K562 (cell line): ENCODE results near the gene DLX2. TPM values are rescaled to one million over a fixed set of nuclear protein-coding genes. Genes with fewer than 3 reads are reported as not detected.

Experiments used
- ATAC-seq: fragments of 200-7000 bp; cut with Tn5 transposase; 3 replicates; pipeline ENCODE4 v1.9.1; 2020; ENCODE audit warnings: moderate library complexity
- BruUV-seq: library from RNA; stranded (reverse); fragments of 400-500 nt; replicated peaks from 2 replicates; lab custom pipeline; 2021; lab: Mats Ljungman, UMichigan
- CTCF ChIA-PET: fragments of 300-600 bp; formaldehyde crosslinking; extraction: SDS; loops from one replicate; lab custom pipeline; 2021; ENCODE audit warnings: low intra/inter-chr PET ratio; lab: Yijun Ruan, JAX
- POLR2A ChIA-PET: fragments of 300-600, 350-650 bp; sonication (Branson Sonifier 250); formaldehyde crosslinking; extraction: SDS; loops from one replicate; lab custom pipeline; 2021; ENCODE audit warnings: antibody characterized with exemption, inconsistent platforms; lab: Yijun Ruan, JAX
- DNase-seq, 4 experiments: peaks; one replicate each; pipeline versions ENCODE4 v3.0.0 to v3.0.0-alpha.2; 2011 to 2018; ENCODE audit warnings: low spot score in 3 of 4, mixed read lengths in 3 of 4; ENCODE audit errors: extremely low read depth in 1 of 4
- FAIRE-seq: peaks from 2 replicates; lab custom pipeline; 2011; peaks lifted over from hg19 to GRCh38; lab: Jason Lieb, UNC
- H2AFZ ChIP-seq: 2 replicates; pipeline ENCODE4 v1.6.0; 2011; ENCODE audit warnings: low read depth, low read length, control low read depth, inconsistent platforms
- H3K27ac ChIP-seq: fragments of 200-600 bp; 3 replicates; pipeline ENCODE4 v1.8.0; 2011; ENCODE audit warnings: low read depth, mild to moderate bottlenecking, control low read depth, inconsistent platforms, low read length, moderate library complexity, mixed read lengths; ENCODE audit errors: extremely low read depth
- H3K27me3 ChIP-seq, 2 experiments: fragments of 300-600 bp in 1 of 2; 2 replicates in 1 of 2; 3 replicates in 1 of 2; pipeline versions ENCODE4 v1.6.0 to v1.8.0; 2011; ENCODE audit warnings: inconsistent platforms in 2 of 2, low read length in 2 of 2, mild to moderate bottlenecking in 1 of 2, mixed read lengths in 1 of 2, moderate library complexity in 1 of 2; ENCODE audit not compliant: control insufficient read depth in 2 of 2, insufficient read depth in 2 of 2
- H3K36me3 ChIP-seq: fragments of 300-600 bp; 3 replicates; pipeline ENCODE4 v1.8.0; 2011; ENCODE audit warnings: mild to moderate bottlenecking, low read length, inconsistent platforms; ENCODE audit not compliant: control insufficient read depth, insufficient read depth
- H3K4me1 ChIP-seq, 2 experiments: fragments of 200-600 bp in 1 of 2; replicated peaks in 1 of 2; 2 replicates in 1 of 2; 3 replicates in 1 of 2; pipeline versions ENCODE4 v1.5.1 to v1.8.0; 2011; ENCODE audit warnings: inconsistent platforms in 2 of 2, low read length in 2 of 2, mild to moderate bottlenecking in 1 of 2, mixed read lengths in 1 of 2, moderate library complexity in 1 of 2; ENCODE audit not compliant: control insufficient read depth in 2 of 2, insufficient read depth in 2 of 2
- H3K4me2 ChIP-seq: 2 replicates; pipeline ENCODE4 v1.6.1; 2011; ENCODE audit warnings: low read length, control low read depth, inconsistent platforms, mixed read lengths; ENCODE audit not compliant: insufficient read depth
- H3K4me3 ChIP-seq: fragments of 200-600 bp; sonication (generic), shearing (Covaris generic); 2 replicates; pipeline ENCODE4 v1.5.1; 2016; ENCODE audit warnings: control low read depth, inconsistent platforms
- H3K79me2 ChIP-seq: fragments of 200-600 bp; 3 replicates; pipeline ENCODE4 v1.8.0; 2011; ENCODE audit warnings: low read length, inconsistent platforms; ENCODE audit not compliant: control insufficient read depth, insufficient read depth
- H3K9ac ChIP-seq, 2 experiments: 2 replicates each; pipeline versions ENCODE4 v1.6.0 to v1.6.1; 2011; ENCODE audit warnings: low read depth in 2 of 2, low read length in 2 of 2, control low read depth in 1 of 2, inconsistent platforms in 1 of 2, mild to moderate bottlenecking in 1 of 2, mixed read lengths in 1 of 2; ENCODE audit not compliant: insufficient read depth in 1 of 2
- H3K9me1 ChIP-seq: one replicate; pipeline ENCODE4 v1.6.0; 2011; ENCODE audit warnings: inconsistent platforms, mild to moderate bottlenecking, low read length, moderate library complexity; ENCODE audit not compliant: control insufficient read depth, insufficient read depth
- H3K9me3 ChIP-seq: replicated peaks from 2 replicates; pipeline ENCODE4 v1.5.1; 2011; ENCODE audit warnings: low read depth, low read length, inconsistent platforms; ENCODE audit not compliant: control insufficient read depth, insufficient read depth
- H4K20me1 ChIP-seq: replicated peaks from 2 replicates; pipeline ENCODE4 v1.6.1; 2011; ENCODE audit warnings: low read length, inconsistent platforms, mixed read lengths; ENCODE audit not compliant: control insufficient read depth, insufficient read depth
- CTBP1 ChIP-seq: fragments of 450-650 bp; IDR thresholded peaks from 2 replicates; pipeline ENCODE4 v1.6.1; 2016; ENCODE audit warnings: borderline replicate concordance
- EGR1 ChIP-seq: fragments of 450-650 bp; conservative IDR thresholded peaks from 2 replicates; pipeline ENCODE4 v1.6.1; 2017; ENCODE audit warnings: mild to moderate bottlenecking
- FIP1L1 ChIP-seq: fragments of 200-400 bp; formaldehyde crosslinking; IDR thresholded peaks from 2 replicates; pipeline ENCODE4 v1.6.1; 2018; ENCODE audit warnings: mild to moderate bottlenecking, low read depth, low read length; ENCODE audit not compliant: poor library complexity, severe bottlenecking
- FOXA3 ChIP-seq, 2 experiments: fragments of 450-650 bp in 1 of 2; sonication (generic) in 1 of 2; formaldehyde crosslinking; IDR thresholded peaks in 1 of 2; conservative IDR thresholded peaks in 1 of 2; 2 replicates each; pipeline versions ENCODE4 v1.4.0 to v1.8.0; 2020 to 2022; ENCODE audit warnings: mild to moderate bottlenecking in 2 of 2, missing genetic modification reagents in 1 of 2
- HLTF ChIP-seq: fragments of 450-650 bp; IDR thresholded peaks from 2 replicates; pipeline ENCODE4 v1.6.1; 2016
- KLF6 ChIP-seq: fragments of 250-450 bp; sonication (Bioruptor Pico); IDR thresholded peaks from 2 replicates; pipeline ENCODE4 v1.4.0; 2020; ENCODE audit warnings: mild to moderate bottlenecking, moderate library complexity, borderline replicate concordance
- MAFG ChIP-seq: fragments of 450-650 bp; conservative IDR thresholded peaks from 2 replicates; pipeline ENCODE4 v1.6.1; 2016; ENCODE audit warnings: missing genetic modification characterization, missing compliant biosample characterization
- MTA3 ChIP-seq: fragments of 450-650 bp; formaldehyde crosslinking; IDR thresholded peaks from 2 replicates; pipeline ENCODE4 v1.6.1; 2017; ENCODE audit warnings: mild to moderate bottlenecking, borderline replicate concordance
- POLR3G ChIP-seq: IDR thresholded peaks from 2 replicates; pipeline ENCODE4 v1.6.1; 2011; ENCODE audit not compliant: insufficient read length, insufficient replicate concordance; ENCODE audit errors: extremely low read depth
- PREB ChIP-seq: sonication (generic); formaldehyde crosslinking; IDR thresholded peaks from 2 replicates; pipeline ENCODE4 v1.8.1; 2023; ENCODE audit warnings: mild to moderate bottlenecking, missing genetic modification reagents
- RNF219 ChIP-seq: fragments of 250-450 bp; sonication (Bioruptor Pico); IDR thresholded peaks from 2 replicates; pipeline ENCODE4 v1.5.0; 2022; ENCODE audit warnings: mild to moderate bottlenecking
- ZNF140 ChIP-seq: fragments of 250-450 bp; sonication (Bioruptor Pico); IDR thresholded peaks from 2 replicates; pipeline ENCODE4 v1.8.0; 2021; ENCODE audit warnings: moderate library complexity, mild to moderate bottlenecking, inconsistent platforms
- whole genome bisulfite sequencing: fragments of 100-300 bp; shearing (Covaris generic); methylation state at CpG from one replicate; pipeline ENCODE4 v1.1.6; 2016; ENCODE audit warnings: low coverage, mixed read lengths; ENCODE audit not compliant: insufficient coverage; ENCODE audit errors: missing lambda C conversion rate; 5-methylcytosine and 5-hydroxymethylcytosine counted together
- in situ Hi-C: fragments of 300-500 bp; cut with MboI; formaldehyde crosslinking; loops from 4 replicates; pipeline ENCODE4 v1.15.0; 2018; ENCODE audit warnings: inconsistent platforms, mixed read lengths
- intact Hi-C: fragments of 100-400 bp; cut with micrococcal nuclease; formaldehyde crosslinking; loops from 2 replicates; pipeline ENCODE4 v1.14.2; 2022
- polyA plus RNA-seq, 8 experiments: library from polyadenylated mRNA; depleted of rRNA in 4 of 8; stranded (reverse) in 5 of 8; unstranded in 3 of 8; fragments of >200 nt; fragmentation: Nextera tagmentation in 2 of 8; fragmentation: Illumina TruSeq in 1 of 8; extraction: Ambion mirVana in 2 of 8; extraction: Trizol in 1 of 8; gene quantifications; 2 replicates each; pipeline versions ENCODE4 v1.2.1 to v1.2.3, GENCODE V29; 2011 to 2014; ENCODE audit warnings: inconsistent platforms in 1 of 8, missing spikeins in 1 of 8
- total RNA-seq, 7 experiments: library from RNA; depleted of rRNA in 6 of 7; stranded (reverse); fragments of >200 nt in 6 of 7; fragmentation: Illumina TruSeq in 2 of 7; extraction: Trizol in 2 of 7; gene quantifications; 2 replicates each; pipeline versions ENCODE4 v1.2.1 to v1.2.3, GENCODE V29; 2011 to 2021; ENCODE audit warnings: low replicate concordance in 1 of 7
- TF ChIP-seq, protein P1 (sequence below): sonication (generic); formaldehyde crosslinking; IDR thresholded peaks from 2 replicates; pipeline ENCODE4 v1.8.0; 2023; ENCODE audit warnings: mild to moderate bottlenecking, missing genetic modification reagents
- TF ChIP-seq, protein P2 (sequence below), 2 experiments: fragments of 450-650 bp; IDR thresholded peaks; 2 replicates each; pipeline ENCODE4 v1.6.1; 2016

Gene DLX2
- total and polyA plus RNA-seq, 9 of the 15 experiments (the other 6 are each of a cell fraction or from before 2014, with no cell fraction given), result 0.14 to 4.3 (median 0.86) TPM

GRCh38 chr2:172137109-172137508, 34.4 kb upstream of the DLX2 start:
- no peak for FAIRE-seq
- CTCF ChIA-PET, result interaction anchor here (0.6 kb wide), 1 partner anchor 35 kb away, joined by 3 read pairs; no protein-coding TSS in a partner anchor
- TF ChIP-seq, protein P1, sequence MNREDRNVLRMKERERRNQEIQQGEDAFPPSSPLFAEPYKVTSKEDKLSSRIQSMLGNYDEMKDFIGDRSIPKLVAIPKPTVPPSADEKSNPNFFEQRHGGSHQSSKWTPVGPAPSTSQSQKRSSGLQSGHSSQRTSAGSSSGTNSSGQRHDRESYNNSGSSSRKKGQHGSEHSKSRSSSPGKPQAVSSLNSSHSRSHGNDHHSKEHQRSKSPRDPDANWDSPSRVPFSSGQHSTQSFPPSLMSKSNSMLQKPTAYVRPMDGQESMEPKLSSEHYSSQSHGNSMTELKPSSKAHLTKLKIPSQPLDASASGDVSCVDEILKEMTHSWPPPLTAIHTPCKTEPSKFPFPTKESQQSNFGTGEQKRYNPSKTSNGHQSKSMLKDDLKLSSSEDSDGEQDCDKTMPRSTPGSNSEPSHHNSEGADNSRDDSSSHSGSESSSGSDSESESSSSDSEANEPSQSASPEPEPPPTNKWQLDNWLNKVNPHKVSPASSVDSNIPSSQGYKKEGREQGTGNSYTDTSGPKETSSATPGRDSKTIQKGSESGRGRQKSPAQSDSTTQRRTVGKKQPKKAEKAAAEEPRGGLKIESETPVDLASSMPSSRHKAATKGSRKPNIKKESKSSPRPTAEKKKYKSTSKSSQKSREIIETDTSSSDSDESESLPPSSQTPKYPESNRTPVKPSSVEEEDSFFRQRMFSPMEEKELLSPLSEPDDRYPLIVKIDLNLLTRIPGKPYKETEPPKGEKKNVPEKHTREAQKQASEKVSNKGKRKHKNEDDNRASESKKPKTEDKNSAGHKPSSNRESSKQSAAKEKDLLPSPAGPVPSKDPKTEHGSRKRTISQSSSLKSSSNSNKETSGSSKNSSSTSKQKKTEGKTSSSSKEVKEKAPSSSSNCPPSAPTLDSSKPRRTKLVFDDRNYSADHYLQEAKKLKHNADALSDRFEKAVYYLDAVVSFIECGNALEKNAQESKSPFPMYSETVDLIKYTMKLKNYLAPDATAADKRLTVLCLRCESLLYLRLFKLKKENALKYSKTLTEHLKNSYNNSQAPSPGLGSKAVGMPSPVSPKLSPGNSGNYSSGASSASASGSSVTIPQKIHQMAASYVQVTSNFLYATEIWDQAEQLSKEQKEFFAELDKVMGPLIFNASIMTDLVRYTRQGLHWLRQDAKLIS (CRISPR knock-in tag), result no peak
- no peak for TF ChIP-seq HLTF
- no peak for TF ChIP-seq KLF6 (CRISPR knock-in tag)
- TF ChIP-seq MTA3, result no peak
- TF ChIP-seq FOXA3 (CRISPR knock-in tag; conservative IDR thresholded peaks at IDR 0.05 in 1 of 2, IDR thresholded peaks at IDR 0.05 in 1 of 2), result no peak
- TF ChIP-seq PREB (CRISPR knock-in tag), result no peak
- TF ChIP-seq, protein P2, sequence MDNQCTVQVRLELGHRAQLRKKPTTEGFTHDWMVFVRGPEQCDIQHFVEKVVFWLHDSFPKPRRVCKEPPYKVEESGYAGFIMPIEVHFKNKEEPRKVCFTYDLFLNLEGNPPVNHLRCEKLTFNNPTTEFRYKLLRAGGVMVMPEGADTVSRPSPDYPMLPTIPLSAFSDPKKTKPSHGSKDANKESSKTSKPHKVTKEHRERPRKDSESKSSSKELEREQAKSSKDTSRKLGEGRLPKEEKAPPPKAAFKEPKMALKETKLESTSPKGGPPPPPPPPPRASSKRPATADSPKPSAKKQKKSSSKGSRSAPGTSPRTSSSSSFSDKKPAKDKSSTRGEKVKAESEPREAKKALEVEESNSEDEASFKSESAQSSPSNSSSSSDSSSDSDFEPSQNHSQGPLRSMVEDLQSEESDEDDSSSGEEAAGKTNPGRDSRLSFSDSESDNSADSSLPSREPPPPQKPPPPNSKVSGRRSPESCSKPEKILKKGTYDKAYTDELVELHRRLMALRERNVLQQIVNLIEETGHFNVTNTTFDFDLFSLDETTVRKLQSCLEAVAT (IDR thresholded peaks at IDR 0.05), result no peak
- no peak for TF ChIP-seq POLR3G
- no peak for TF ChIP-seq EGR1
- 0 out of 2 replicates have a peak, but pooled peaks have one; percentile 19 for TF ChIP-seq MAFG (tag)
- no peak for TF ChIP-seq FIP1L1
- TF ChIP-seq ZNF140, result no peak
- TF ChIP-seq RNF219, result no peak
- TF ChIP-seq CTBP1, result peak; percentile 30; the same call in 1 of the 2 replicates

More at GRCh38 chr2:172137109-172137508, 34.4 kb upstream of the DLX2 start:
- in situ Hi-C loops, result no loop called here
- no peaks in the 10 kb centered on the region for H3K4me1 ChIP-seq
- no peak overlapping the region for H2AFZ ChIP-seq
- H3K9me1 ChIP-seq, result no peaks in the 10 kb centered on the region
- H3K4me2 ChIP-seq, result no peak overlapping the region
- ATAC-seq (peak; percentile 66), DNase-seq (no peak)
- H3K9me3 ChIP-seq, result no peaks in the 10 kb centered on the region
- H3K36me3 ChIP-seq, result no peaks in the 10 kb centered on the region
- 0% methylated on average over 2 of the region's 2 CpGs for WGBS
- H3K4me3 ChIP-seq, result no peak overlapping the region
- H3K27me3 ChIP-seq, result peaks cover 4% of the 10 kb centered on the region in 2 experiments; a peak in 2 of 5 replicates
- H4K20me1 ChIP-seq, result no peaks in the 10 kb centered on the region
- POLR2A ChIA-PET, result interaction anchor here (0.7 to 1.2 kb wide), 3 partner anchors 10 to 32 kb away, joined by 3 to 4 read pairs (median 3); no protein-coding TSS in a partner anchor
- intact Hi-C loops, result no loop called here
- no peak overlapping the region for H3K9ac ChIP-seq
- H3K27ac ChIP-seq, result no peak overlapping the region
- BruUV-seq, result no TSS peak
- H3K79me2 ChIP-seq, result no peaks in the 10 kb centered on the region
